GM12864 (cell line): Measurements from ENCODE around the gene ZFAND2A.
"Not testable (repeated sequence)": the region's sequence is repeated elsewhere in the genome, so short reads cannot be mapped to it uniquely, and the experiment has no call there.

ENCODE experiments used
- DNase-seq: peaks from one replicate; pipeline ENCODE4 v3.0.0-alpha.2; 2011; ENCODE audit warnings: low read depth
- H3K4me3 ChIP-seq: 2 replicates; pipeline ENCODE4 v1.5.1; 2011; ENCODE audit warnings: mild to moderate bottlenecking, low read depth, low read length, control low read depth
- CTCF ChIP-seq: IDR thresholded peaks from 2 replicates; pipeline ENCODE4 v1.5.1; 2011; ENCODE audit warnings: low read depth, mild to moderate bottlenecking, moderate library complexity, low read length, control low read depth, inconsistent platforms; ENCODE audit errors: missing control alignments

The ZFAND2A gene

GRCh38 chr7:1159891-1160669 lies at the start of gene ZFAND2A:
ZFAND2A (minus strand) TSS chr7:1160196; CDS start chr7:1158212, 1,984 bp downstream.
- peak within 1 kb of the TSS; percentile 100 for H3K4me3 ChIP-seq
- no peak for TF ChIP-seq CTCF
- peak; percentile 85 for DNase-seq

GRCh38 chr7:1209097-1209496 lies 49.1 kb upstream of the ZFAND2A start:
- DNase-seq = no peak
- TF ChIP-seq CTCF = no peak
- H3K4me3 ChIP-seq = no peak overlapping the region

- not testable (repeated sequence) for H3K4me3 ChIP-seq, DNase-seq
Measured at GRCh38 chr7:1205742-1206141, 45.7 kb upstream of the ZFAND2A start.

GRCh38 chr7:1204460-1205140 lies 44.6 kb upstream of the ZFAND2A start:
- DNase-seq = no peak
- TF ChIP-seq CTCF = no peak
- no peak overlapping the region for H3K4me3 ChIP-seq

GRCh38 chr7:1202914-1203313 lies 42.9 kb upstream of the ZFAND2A start:
- DNase-seq, H3K4me3 ChIP-seq: not testable (repeated sequence)

GRCh38 chr7:1201916-1202315 lies 41.9 kb upstream of the ZFAND2A start:
- H3K4me3 ChIP-seq = no peak overlapping the region
- no peak for TF ChIP-seq CTCF
- DNase-seq = no peak

GRCh38 chr7:1200045-1200444 lies 40.0 kb upstream of the ZFAND2A start:
- no peak overlapping the region for H3K4me3 ChIP-seq
- no peak for TF ChIP-seq CTCF
- no peak for DNase-seq
